ENCODE results near the gene CPT1B.

Gene CPT1B

DNA sequence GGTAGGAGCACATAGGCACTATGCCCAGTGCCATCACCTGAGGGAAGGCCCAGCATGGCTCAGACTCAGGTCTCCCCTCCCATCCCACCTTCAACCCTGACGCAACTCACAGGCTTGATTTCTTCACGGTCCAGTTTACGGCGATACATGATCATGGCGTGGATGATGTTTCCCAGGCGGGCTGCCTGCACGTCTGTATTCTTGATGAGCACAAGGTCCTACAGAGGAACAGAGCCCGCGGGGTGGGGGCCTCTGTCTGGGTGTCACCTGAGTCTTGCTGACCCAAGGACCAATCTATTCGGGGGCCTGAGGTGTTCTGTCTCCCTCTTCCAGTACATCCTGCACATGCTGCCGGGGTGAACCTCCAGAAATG lies 3.9 kb downstream of the CPT1B start:
- no peak for DNase-seq (ENCODE audit: low read depth)
- H3K4me3 ChIP-seq (ENCODE audit: low read depth, low read length) = no peak overlapping the region

DNA sequence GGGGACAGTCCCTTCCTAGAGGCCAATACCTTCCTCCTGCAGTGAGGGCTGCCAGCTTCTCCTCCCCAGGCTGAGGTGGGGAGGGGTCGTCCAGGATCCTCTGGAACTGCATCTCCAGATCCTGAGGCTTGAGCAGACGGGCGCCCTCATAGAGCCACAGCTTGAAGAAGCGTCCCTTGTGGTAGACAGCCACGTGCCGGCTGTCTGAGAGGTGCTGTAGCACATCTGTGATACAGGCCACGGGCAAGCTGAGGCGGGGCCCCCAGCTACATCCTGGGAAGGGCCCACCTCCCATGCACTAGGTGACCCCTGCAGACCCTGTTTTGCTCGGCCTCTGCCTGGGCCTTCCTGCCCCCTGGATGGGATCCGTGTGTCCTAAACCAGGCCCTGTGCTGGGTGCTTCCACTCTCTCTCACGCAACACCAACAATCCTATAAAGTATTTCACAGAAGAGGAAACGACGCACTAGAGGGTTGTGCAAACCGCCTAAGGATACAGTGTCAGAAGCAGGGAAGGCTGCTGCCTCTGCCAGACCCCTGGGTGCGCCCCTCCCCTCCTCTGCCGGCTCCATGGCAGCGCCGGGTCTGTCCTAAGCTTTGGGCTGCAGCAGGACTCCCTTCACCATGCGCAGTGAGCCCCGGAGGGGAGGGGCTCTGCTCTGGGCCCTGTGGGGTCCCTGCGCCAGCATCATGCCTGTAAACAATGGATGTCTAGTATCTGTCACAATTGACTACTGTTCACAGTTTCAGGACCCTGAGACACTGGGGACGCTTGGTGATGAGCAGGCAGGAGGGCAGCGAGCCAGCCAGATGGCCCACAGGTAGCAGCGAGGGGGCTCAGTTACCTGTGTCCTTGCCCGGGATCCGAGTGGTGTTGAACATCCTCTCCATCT lies 4.5 kb downstream of the CPT1B start:
- H3K4me3 ChIP-seq (ENCODE audit: low read depth, low read length) = no peak overlapping the region
- DNase-seq (ENCODE audit: low read depth) = no peak

DNA sequence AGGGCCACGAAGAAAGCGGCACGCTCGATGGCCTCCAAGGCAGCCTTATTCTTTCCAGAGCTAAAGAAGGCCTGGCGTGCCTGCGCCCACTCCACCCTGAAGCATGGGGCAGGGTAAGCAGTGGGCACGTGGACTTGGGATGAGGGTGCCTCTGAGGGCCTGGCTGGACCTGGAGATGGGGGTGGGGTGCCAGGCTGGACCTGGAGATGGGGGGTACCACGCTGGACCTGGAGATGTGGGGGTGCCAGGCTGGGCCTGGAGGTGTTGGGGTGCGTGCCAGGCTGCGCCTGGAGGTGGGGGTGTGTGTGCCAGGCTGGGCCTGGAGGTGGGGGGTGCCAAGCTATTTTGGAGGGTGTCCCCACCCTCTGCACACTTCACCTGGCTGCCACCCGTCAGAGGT lies 5.3 kb downstream of the CPT1B start:
- no peak for DNase-seq (ENCODE audit: low read depth)

DNA sequence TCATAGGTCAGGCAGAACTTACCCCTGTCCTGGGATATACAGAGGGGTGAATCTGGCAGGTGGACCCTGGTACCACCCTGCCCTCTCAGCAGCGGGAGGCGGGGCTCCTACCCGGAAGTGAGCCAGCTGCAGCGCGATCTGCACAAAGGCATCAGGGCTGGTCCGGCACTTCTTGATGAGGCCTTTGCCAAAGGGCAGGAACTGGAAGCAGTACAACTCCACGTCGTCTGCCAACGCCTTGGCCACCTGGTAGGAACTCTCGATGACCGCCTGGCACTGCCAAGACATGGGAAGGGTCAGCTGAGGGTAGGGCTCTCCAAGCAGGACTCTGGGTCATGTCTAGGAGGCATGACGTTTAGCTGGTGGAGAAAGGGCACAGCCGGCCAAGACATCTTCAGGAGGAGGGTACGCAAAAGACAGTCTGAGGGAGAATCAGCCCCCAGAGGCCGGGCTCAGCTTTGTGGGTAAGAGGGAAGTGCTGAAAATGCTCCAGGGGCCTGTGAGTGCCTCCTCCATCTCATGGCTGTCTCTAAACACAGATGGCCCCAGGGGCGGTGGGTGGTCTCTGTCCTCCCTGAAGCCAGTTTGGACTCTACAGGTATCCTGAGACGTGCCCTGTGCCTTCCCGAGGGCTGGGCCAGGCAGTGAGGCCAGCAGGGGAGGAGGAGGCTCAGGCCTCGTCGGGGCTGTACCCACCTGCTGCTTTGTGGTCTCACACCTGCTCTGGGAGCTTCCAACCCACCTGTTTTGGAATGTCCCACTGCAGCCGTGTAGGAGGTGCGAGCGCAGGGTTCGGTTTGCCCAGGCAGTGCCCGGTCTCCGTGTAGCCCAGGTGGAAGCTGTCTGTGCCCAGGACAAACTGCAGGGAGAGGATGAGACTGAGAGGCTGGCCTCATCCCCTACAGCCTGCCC lies 6.7 kb downstream of the CPT1B start:
- no peak for DNase-seq (ENCODE audit: low read depth)
- H3K4me3 ChIP-seq (ENCODE audit: low read depth, low read length) = no peak overlapping the region

More for the DNA sequence above, 5.3 kb downstream of the CPT1B start:
- H3K4me3 ChIP-seq (ENCODE audit: low read depth, low read length) = no peak overlapping the region

DNA sequence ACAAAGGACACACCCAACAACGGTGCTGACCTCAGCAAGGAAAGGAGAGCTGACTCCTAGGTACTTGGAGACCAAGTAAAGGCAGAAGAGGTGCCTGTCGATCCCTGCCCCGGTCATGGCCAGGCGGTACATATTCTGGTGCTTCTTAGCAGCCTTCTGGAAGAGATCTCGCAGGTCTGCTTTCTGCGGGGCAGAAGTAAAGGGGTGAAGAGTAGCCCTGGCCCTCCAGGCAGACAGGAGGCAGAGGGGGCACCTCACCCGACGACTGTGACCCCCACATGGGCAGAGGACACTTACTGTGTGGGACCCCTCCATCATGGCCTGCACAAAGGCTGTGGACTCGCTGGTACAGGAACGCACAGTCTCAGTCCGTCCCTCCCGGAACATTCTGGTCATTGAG lies 7.4 kb downstream of the CPT1B start:
- no peak for DNase-seq (ENCODE audit: low read depth)
- H3K4me3 ChIP-seq (ENCODE audit: low read depth, low read length) = no peak overlapping the region

DNA sequence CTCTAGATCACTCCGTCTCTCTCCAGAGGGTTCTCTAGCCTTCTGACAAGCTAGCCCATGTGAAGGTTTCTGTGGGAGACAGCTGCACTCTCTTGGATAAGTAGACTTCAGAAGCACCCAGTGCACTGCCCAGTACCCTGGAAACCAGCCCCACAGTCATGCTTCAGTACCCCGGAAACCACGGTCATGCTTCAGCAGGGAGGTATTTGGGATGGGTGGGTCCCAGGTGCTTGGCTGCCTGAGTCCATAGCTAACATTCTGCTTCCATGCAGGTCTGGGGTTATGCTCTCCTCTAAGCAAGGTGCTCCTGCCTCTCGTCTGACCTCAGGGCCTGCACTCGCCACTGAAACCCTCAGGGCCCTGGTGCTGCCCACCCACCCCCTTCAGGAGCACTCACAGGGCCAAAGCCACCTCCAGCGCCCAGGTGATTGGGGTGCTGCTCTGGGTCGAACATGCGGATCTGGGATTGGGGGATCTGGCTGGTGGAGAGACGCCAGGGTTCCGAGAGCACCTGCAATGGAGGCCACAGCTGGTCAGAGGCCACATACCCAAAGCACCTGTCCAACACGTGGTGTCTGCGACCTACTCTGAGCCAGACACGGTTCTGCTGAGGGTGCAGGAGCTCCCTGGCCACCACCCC lies 8.2 kb downstream of the CPT1B start:
- H3K4me3 ChIP-seq (ENCODE audit: low read depth, low read length) = no peak overlapping the region
- no peak for DNase-seq (ENCODE audit: low read depth)

- no peak for DNase-seq (ENCODE audit: low read depth)
Observed at GRCh38 chr22:50569041-50569459, 9.2 kb downstream of the CPT1B start.

DNA sequence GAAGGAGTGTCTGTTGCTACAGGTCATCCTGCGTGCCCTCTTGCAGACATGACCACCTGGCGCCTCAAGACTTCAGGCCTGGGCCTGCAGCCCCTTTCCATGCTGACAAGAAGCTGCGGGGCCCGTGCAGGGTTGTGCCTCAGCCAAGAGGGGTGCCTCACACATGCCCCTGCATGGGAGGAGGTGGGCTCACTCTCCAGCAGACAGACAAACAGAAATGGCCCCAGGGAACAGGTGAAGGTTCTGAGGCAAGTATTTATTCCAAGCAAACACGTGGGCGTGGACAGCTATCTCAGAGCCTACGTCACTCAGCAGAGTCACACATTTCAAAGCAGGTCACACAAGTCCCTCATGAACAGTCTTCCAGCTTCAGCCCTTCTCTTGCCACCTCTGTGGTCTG lies 9.6 kb downstream of the CPT1B start:
- no peak for DNase-seq (ENCODE audit: low read depth)

More at GRCh38 chr22:50569041-50569459, 9.2 kb downstream of the CPT1B start:
- no peak overlapping the region for H3K4me3 ChIP-seq (ENCODE audit: low read depth, low read length)

DNA sequence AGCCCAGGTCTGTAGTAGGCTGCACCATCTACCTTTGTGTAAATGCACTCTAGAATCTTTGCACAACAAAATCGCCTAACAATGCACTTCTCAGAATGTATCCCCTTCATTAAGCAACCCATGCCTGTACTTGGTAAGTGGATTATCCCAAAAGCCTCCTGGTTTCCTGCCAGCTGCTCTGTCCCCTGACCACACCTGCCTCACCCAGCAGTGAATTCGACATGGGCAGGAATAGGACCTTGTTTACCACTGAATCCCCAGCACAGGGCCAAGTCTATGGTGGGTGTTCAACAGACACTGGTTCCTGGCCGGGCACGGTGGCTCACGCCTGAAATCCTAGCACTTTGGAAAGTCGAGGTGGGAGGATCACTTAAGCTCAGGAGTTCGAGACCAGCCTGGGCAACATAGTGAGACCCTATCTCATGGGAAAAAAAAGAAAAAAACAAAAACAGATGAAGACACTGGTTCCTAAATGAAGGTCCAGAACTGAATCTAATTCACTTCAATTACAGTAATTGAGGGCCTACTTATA lies 10.4 kb downstream of the CPT1B start:
- H3K4me3 ChIP-seq (ENCODE audit: low read depth, low read length) = no peak overlapping the region
- no peak for DNase-seq (ENCODE audit: low read depth)

More for the DNA sequence above, 9.6 kb downstream of the CPT1B start:
- H3K4me3 ChIP-seq (ENCODE audit: low read depth, low read length) = no peak overlapping the region

GRCh38 chr22:50564289-50564688 lies 13.9 kb downstream of the CPT1B start:
- DNase-seq (ENCODE audit: low read depth) = no peak
- no peak overlapping the region for H3K4me3 ChIP-seq (ENCODE audit: low read depth, low read length)

- H3K4me3 ChIP-seq (ENCODE audit: low read depth, low read length) = peak overlapping the region; percentile 62
- DNase-seq (ENCODE audit: low read depth) = no peak
Observed at GRCh38 chr22:50563413-50564160, 14.6 kb downstream of the CPT1B start.

GRCh38 chr22:50562523-50563412 lies 15.5 kb downstream of the CPT1B start, which contains the start of gene SYCE3:
SYCE3 (minus strand) TSS chr22:50562919; CDS start chr22:50556405, 6,514 bp downstream.
- H3K4me3 ChIP-seq (ENCODE audit: low read depth, low read length) = peak within 1 kb of the TSS; percentile 62
- DNase-seq (ENCODE audit: low read depth) = no peak

GRCh38 chr22:50561401-50562358 lies 16.5 kb downstream of the CPT1B start:
- DNase-seq (ENCODE audit: low read depth) = no peak
- H3K4me3 ChIP-seq (ENCODE audit: low read depth, low read length) = no peak overlapping the region

DNA sequence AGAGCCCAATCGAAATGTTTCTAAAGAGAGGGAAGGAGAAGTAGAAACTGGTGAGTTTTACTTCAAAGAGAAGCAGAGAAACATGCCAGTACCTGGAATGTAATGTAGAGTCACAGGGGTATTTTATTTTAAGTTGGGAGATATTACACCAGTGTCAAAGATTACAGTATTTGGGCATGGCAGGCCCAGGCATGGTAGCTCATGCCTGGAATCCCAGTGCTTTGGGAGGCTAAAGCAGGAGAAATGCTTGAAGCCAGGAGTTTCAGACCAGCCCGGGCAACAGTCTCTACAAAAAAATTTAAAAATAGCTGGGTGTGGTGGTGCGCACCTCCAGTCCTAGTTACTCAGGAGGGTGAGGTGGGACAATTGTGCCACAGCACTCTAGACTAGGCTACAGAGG lies 18.2 kb downstream of the CPT1B start:
- no peak for DNase-seq (ENCODE audit: low read depth)
- H3K4me3 ChIP-seq (ENCODE audit: low read depth, low read length) = no peak overlapping the region

DNA sequence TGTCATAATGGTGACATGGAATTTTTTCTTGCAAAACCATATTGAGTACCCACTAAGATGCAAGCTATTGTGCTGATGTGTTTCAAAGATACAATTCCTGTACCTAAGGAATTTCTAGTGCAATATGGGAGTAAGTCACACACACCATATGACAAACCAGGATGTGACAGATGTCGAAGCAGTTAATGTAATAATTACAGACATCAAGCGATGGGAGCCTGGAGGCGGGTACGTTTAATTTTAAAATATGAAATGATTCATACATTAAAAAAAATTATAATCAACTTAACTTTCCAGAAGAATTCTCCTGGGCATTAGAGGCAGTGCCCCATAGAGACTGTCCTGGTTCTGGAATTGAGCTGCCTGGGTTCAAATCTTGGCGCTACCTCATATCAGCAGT lies 21.5 kb downstream of the CPT1B start:
- H3K4me3 ChIP-seq (ENCODE audit: low read depth, low read length) = no peak overlapping the region
- DNase-seq (ENCODE audit: low read depth) = no peak

DNA sequence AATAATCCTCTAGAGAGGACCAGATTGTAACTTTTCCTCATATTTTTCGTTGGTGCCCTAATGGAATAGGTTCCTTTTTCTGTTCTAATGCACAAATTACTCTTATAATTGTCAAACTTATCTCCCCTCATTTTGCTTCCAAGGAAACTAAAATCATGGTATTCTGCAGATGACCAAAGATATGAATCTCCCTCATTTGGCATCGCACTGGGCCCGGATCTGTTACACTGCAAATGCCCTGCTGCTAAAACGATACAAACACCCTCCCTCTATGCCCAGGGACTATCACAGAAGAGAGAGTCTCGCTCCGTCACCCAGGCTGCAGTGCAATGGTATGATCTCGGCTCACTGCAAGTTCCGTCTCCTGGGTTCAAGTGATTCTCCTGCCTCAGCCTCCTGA lies 24.9 kb downstream of the CPT1B start:
- H3K4me3 ChIP-seq (ENCODE audit: low read depth, low read length) = no peak overlapping the region
- DNase-seq (ENCODE audit: low read depth) = no peak
